LNCAP (cell line): ENCODE measurements around the gene STIP1.
A peak's percentile ranks its signal among the peaks of the same experiment; 100 is the strongest.

ENCODE experiments used
- TF ChIP-seq, protein P1 (sequence below): fragments of 450-650 bp; IDR thresholded peaks from 2 replicates; pipeline ENCODE4 v1.5.1; 2017; ENCODE audit warnings: mild to moderate bottlenecking

Gene STIP1

DNA sequence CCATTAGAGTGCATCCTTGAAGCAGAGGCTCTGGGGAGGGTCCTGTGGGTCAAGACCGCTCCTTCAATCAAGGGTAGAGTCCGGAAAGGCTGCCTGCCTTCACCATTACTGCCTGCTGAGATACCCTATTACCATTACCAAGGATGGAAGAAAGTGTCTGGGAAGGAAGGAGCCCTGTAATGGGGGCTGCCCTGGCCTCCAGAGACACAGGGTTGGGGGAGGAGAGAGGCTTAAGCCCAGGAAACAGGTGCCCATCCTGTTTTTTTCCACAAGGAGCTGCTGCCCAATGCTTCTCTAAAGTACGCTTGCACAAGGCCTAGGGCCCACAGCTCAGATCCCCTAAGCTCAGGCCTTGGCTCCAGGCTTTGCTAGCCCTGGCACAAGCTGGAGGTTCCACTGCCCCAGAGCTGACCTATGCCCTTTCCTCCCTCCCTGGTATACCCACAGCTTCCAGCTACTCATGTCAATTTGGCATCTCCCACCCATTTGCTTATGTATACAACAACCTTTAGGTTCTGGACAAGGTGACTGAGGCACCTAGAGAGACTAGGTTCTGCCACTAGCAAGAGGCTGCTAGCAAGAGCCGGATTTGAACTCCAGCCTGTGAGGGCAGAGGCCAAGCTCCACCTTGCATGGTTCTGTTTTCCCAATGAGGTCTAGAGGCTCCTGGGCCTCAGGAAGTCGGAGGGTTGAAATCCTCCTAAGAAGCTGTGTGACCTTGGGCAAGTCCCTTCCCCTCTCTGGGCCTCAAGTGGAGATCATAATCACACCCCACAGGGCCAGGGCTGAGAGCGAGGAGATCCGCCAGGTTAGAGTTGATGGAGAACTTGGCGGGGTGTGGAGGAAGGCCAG lies 63.8 kb downstream of the STIP1 start:
- TF ChIP-seq, protein P1, sequence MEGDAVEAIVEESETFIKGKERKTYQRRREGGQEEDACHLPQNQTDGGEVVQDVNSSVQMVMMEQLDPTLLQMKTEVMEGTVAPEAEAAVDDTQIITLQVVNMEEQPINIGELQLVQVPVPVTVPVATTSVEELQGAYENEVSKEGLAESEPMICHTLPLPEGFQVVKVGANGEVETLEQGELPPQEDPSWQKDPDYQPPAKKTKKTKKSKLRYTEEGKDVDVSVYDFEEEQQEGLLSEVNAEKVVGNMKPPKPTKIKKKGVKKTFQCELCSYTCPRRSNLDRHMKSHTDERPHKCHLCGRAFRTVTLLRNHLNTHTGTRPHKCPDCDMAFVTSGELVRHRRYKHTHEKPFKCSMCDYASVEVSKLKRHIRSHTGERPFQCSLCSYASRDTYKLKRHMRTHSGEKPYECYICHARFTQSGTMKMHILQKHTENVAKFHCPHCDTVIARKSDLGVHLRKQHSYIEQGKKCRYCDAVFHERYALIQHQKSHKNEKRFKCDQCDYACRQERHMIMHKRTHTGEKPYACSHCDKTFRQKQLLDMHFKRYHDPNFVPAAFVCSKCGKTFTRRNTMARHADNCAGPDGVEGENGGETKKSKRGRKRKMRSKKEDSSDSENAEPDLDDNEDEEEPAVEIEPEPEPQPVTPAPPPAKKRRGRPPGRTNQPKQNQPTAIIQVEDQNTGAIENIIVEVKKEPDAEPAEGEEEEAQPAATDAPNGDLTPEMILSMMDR, result no peak

- TF ChIP-seq, protein P1, result no peak
Measured at GRCh38 chr11:64250415-64251015, 64.5 kb downstream of the STIP1 start.

GRCh38 chr11:64251016-64251752 lies 65.2 kb downstream of the STIP1 start, which contains the start of gene PLCB3:
PLCB3 (plus strand) TSS chr11:64251530; CDS start chr11:64251650, 120 bp downstream.
- TF ChIP-seq, protein P1, result peak; percentile 83

DNA sequence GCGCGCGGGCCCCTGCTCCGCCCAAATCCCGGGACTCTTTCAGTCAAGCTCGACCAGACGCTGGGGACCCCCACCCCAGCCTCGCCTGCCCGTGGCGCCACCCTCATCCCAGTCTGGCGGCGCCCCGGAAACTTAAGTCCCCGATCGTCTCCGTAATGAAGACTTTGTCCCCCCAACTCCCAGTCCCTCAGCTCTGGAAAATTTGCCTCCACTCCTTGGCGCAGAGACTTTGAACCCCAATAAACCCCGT lies 65.7 kb downstream of the STIP1 start:
- TF ChIP-seq, protein P1, result no peak

- TF ChIP-seq, protein P1, result peak; percentile 23
Measured at GRCh38 chr11:64252003-64252872, 66.3 kb downstream of the STIP1 start.

- TF ChIP-seq, protein P1, result no peak
Measured at GRCh38 chr11:64253043-64253442, 67.1 kb downstream of the STIP1 start.

- TF ChIP-seq, protein P1, result no peak
Measured at GRCh38 chr11:64253481-64253880, 67.5 kb downstream of the STIP1 start.
